Endothelial cell of umbilical vein (primary cell): ENCODE data around the gene BRAP. TPM values are rescaled to one million over a fixed set of nuclear protein-coding genes. Genes with fewer than 3 reads are reported as not detected.

Experiments used
- BruUV-seq: library from RNA; stranded (reverse); fragments of 400-500 nt; replicated peaks from 2 replicates; lab custom pipeline; 2021; lab: Mats Ljungman, UMichigan
- CTCF ChIA-PET: fragments of 300-600, 350-600 bp; sonication (Branson Sonifier 250); formaldehyde crosslinking; loops from one replicate; lab custom pipeline; 2021; ENCODE audit warnings: antibody characterized with exemption, inconsistent platforms; lab: Charles Lee
- POLR2A ChIA-PET: fragments of 300-600, 350-600 bp; sonication (Branson Sonifier 250); formaldehyde crosslinking; loops from one replicate; lab custom pipeline; 2021; ENCODE audit warnings: antibody characterized with exemption, inconsistent platforms; lab: Charles Lee
- DNase-seq: peaks from one replicate; pipeline ENCODE4 v3.0.0-alpha.2; 2011; ENCODE audit warnings: low read depth, low spot score
- FAIRE-seq: peaks from 2 replicates; lab custom pipeline; 2011; peaks lifted over from hg19 to GRCh38; lab: Jason Lieb, UNC
- H2AFZ ChIP-seq: 2 replicates; pipeline ENCODE4 v1.6.0; 2012; ENCODE audit warnings: low read depth, low read length, control low read depth, inconsistent platforms
- H3K27ac ChIP-seq: 2 replicates; pipeline ENCODE4 v1.5.1; 2011; ENCODE audit warnings: low read depth, mild to moderate bottlenecking, control low read depth, low read length, moderate library complexity; ENCODE audit not compliant: insufficient read depth
- H3K27me3 ChIP-seq, 2 experiments: 2 replicates each; pipeline versions ENCODE4 v1.6.0 to v1.6.1; 2011; ENCODE audit warnings: low read length in 2 of 2, mixed read lengths in 1 of 2; ENCODE audit not compliant: control insufficient read depth in 2 of 2, insufficient read depth in 2 of 2
- H3K36me3 ChIP-seq, 2 experiments: 2 replicates in 1 of 2; 3 replicates in 1 of 2; pipeline ENCODE4 v1.5.1; 2011; ENCODE audit warnings: low read length in 2 of 2, mild to moderate bottlenecking in 1 of 2, moderate library complexity in 1 of 2; ENCODE audit not compliant: control insufficient read depth in 2 of 2, insufficient read depth in 2 of 2; ENCODE audit errors: extremely low read depth in 1 of 2
- H3K4me1 ChIP-seq: 3 replicates; pipeline ENCODE4 v1.5.1; 2011; ENCODE audit warnings: mild to moderate bottlenecking, low read length; ENCODE audit not compliant: control insufficient read depth, insufficient read depth; ENCODE audit errors: extremely low read depth
- H3K4me2 ChIP-seq: 2 replicates; pipeline ENCODE4 v1.6.1; 2011; ENCODE audit warnings: low read length, control low read depth, mixed read lengths; ENCODE audit not compliant: insufficient read depth
- H3K4me3 ChIP-seq, 3 experiments: fragments of 200-600 bp in 1 of 3; sonication (generic), shearing (Covaris generic) in 1 of 3; replicated peaks in 1 of 3; 2 replicates each; pipeline ENCODE4 v1.5.1; 2011 to 2016; ENCODE audit warnings: control low read depth in 3 of 3, low read length in 3 of 3, mild to moderate bottlenecking in 2 of 3, inconsistent platforms in 1 of 3, low read depth in 1 of 3, moderate library complexity in 1 of 3; ENCODE audit not compliant: insufficient read depth in 1 of 3
- H3K79me2 ChIP-seq: 2 replicates; pipeline ENCODE4 v1.6.0; 2012; ENCODE audit warnings: low read length, inconsistent platforms; ENCODE audit not compliant: control insufficient read depth, insufficient read depth
- H3K9ac ChIP-seq: replicated peaks from 2 replicates; pipeline ENCODE3; 2011; ENCODE audit warnings: low read length, control low read depth; ENCODE audit not compliant: insufficient read depth; ENCODE audit errors: extremely low read depth
- H3K9me1 ChIP-seq: replicated peaks from 3 replicates; pipeline ENCODE4 v1.6.0; 2011; ENCODE audit warnings: mild to moderate bottlenecking, low read length; ENCODE audit not compliant: control insufficient read depth, insufficient read depth; ENCODE audit errors: extremely low read depth
- H3K9me3 ChIP-seq: replicated peaks from 2 replicates; pipeline ENCODE4 v1.5.1; 2012; ENCODE audit warnings: low read length, inconsistent platforms; ENCODE audit not compliant: control insufficient read depth, insufficient read depth
- H4K20me1 ChIP-seq: replicated peaks from 2 replicates; pipeline ENCODE3; 2011; ENCODE audit warnings: mild to moderate bottlenecking, low read length; ENCODE audit not compliant: control insufficient read depth, insufficient read depth; ENCODE audit errors: extremely low read depth
- EZH2 ChIP-seq: IDR thresholded peaks from 2 replicates; pipeline ENCODE4 v1.6.1; 2012; ENCODE audit warnings: borderline replicate concordance, low read depth, mild to moderate bottlenecking, moderate library complexity, low read length, inconsistent platforms; ENCODE audit not compliant: severe bottlenecking
- FOS ChIP-seq: IDR thresholded peaks from 2 replicates; pipeline ENCODE4 v1.6.1; 2011; ENCODE audit warnings: mild to moderate bottlenecking, low read length, moderate library complexity, borderline replicate concordance; ENCODE audit not compliant: insufficient read depth
- GATA2 ChIP-seq: IDR thresholded peaks from 2 replicates; pipeline ENCODE4 v1.7.0; 2011; ENCODE audit warnings: low read depth, mild to moderate bottlenecking, moderate library complexity, mixed read lengths, low read length; ENCODE audit not compliant: insufficient read length, insufficient read depth
- JUN ChIP-seq: IDR thresholded peaks from 2 replicates; pipeline ENCODE4 v1.6.1; 2011; ENCODE audit warnings: borderline replicate concordance, low read depth; ENCODE audit not compliant: insufficient read length, insufficient read depth
- MYC ChIP-seq: IDR thresholded peaks from one replicate; pipeline ENCODE4 v1.6.1; 2011; ENCODE audit warnings: mild to moderate bottlenecking, low read depth, low read length
- POLR2A ChIP-seq: IDR thresholded peaks from 2 replicates; pipeline ENCODE4 v1.6.1; 2012; ENCODE audit warnings: low read depth, mild to moderate bottlenecking, control low read depth, low read length
- POLR2AphosphoS5 ChIP-seq: IDR thresholded peaks from 2 replicates; pipeline ENCODE4 v1.6.1; 2012; ENCODE audit warnings: low read depth, mild to moderate bottlenecking, control low read depth, low read length, moderate library complexity; ENCODE audit not compliant: insufficient read depth
- dilution Hi-C: fragments of 300-500 bp; cut with MboI; formaldehyde crosslinking; loops from one replicate; pipeline ENCODE4 v1.15.0; 2019; ENCODE audit warnings: low sequenced_read_pairs; ENCODE audit not compliant: extremely low pct_ligation_motif_present
- intact Hi-C: fragments of 100-400 bp; cut with micrococcal nuclease; formaldehyde crosslinking; loops from one replicate; pipeline ENCODE4 v1.10.0; 2022
- polyA plus RNA-seq, 4 experiments: library from polyadenylated mRNA; depleted of rRNA in 3 of 4; stranded (reverse) in 3 of 4; unstranded in 1 of 4; fragments of >200 nt; gene quantifications; 2 replicates each; pipeline versions ENCODE4 v1.2.1 to v1.2.3, GENCODE V29; 2011 to 2012; ENCODE audit warnings: missing spikeins in 1 of 4
- total RNA-seq: library from RNA; stranded (reverse); gene quantifications from 2 replicates; pipeline ENCODE4 v1.2.3, GENCODE V29; 2021
- TF ChIP-seq, protein P1 (sequence below), 2 donors: IDR thresholded peaks; 1 replicate in 1 of 2; 2 replicates in 1 of 2; pipeline ENCODE4 v1.5.1; 2011; ENCODE audit warnings: low read length in 2 of 2, mild to moderate bottlenecking in 2 of 2, moderate library complexity in 2 of 2, control low read depth in 1 of 2, inconsistent platforms in 1 of 2, low read depth in 1 of 2; ENCODE audit not compliant: insufficient read depth in 1 of 2; ENCODE audit errors: extremely low read depth in 1 of 2
- TF ChIP-seq, protein P2 (sequence below): IDR thresholded peaks from 2 replicates; pipeline ENCODE4 v1.6.1; 2011; ENCODE audit not compliant: insufficient read depth, insufficient read length

BRAP gene
- total and polyA plus RNA-seq, 2 donors (not counting 3 experiments of a cell fraction or from before 2014, with no cell fraction given): 14.4 to 16.5 TPM

DNA sequence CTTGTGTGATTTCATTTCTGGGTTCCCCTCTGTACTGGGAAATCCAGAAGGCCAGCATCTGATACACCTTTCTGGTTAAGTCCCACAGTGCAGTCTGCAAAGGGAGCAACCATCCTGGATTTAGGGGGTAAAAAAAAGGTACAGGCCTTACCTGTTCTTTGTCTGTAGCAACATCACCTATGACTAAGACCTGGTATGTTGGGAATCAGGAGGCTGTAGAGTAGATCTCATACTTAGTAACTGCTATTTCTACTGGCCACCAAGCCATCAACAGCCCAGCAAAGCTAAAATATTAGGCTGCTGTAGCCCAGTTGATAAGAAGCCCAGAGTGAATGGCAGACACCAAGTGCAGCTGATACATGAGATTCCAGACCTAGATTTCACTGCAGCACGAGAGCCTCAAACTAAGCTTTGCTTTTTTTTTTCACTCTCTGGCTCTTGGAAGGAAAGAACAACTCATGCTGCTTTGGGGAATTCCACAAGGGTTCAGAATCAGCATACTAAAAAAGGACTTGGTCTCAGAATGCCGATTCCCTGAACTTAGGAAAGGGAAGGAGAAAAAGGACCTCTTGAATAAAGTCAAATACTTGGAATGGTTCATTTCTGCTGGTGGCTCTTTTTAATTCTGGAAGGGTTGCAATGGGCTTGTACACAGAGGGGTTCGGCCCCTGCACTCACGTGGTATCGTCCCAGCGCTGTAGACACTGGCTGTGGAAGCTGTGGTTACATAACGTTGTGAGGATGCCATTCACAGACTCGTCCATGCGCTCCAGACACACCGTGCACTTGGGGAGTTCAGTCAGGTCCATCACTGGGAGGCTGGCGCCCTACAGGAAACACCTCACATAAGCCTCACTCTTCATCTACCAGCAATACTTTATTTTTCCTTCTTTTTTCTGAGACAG is 20.5 kb downstream of the BRAP start:
- ChIA-PET CTCF (interaction anchor here (1.2 to 1.8 kb wide), 2 partner anchors 8 to 11 kb away, joined by 4 to 5 read pairs; no protein-coding TSS in a partner anchor), POLR2A (no interaction called here)
- no peak for TF ChIP-seq POLR2AphosphoS5
- H3K4me2 ChIP-seq: no peak overlapping the region
- no peaks in the 10 kb centered on the region for H3K4me1 ChIP-seq
- intact Hi-C loops: no loop called here
- H3K36me3 ChIP-seq: peaks cover 9 to 15% of the 10 kb centered on the region in 2 experiments
- H3K9ac ChIP-seq: no peak overlapping the region
- H3K9me1 ChIP-seq: no peaks in the 10 kb centered on the region
- H4K20me1 ChIP-seq: no peaks in the 10 kb centered on the region
- DNase-seq: no peak
- H3K27me3 ChIP-seq: no peaks in the 10 kb centered on the region
- H3K4me3 ChIP-seq: no peak overlapping the region
- H3K9me3 ChIP-seq: no peaks in the 10 kb centered on the region
- dilution Hi-C loops: no loop called here
- no peaks in the 10 kb centered on the region for H3K79me2 ChIP-seq
- H3K27ac ChIP-seq: no peak overlapping the region
- no peak overlapping the region for H2AFZ ChIP-seq
- FAIRE-seq: no peak
- BruUV-seq: no TSS peak

DNA sequence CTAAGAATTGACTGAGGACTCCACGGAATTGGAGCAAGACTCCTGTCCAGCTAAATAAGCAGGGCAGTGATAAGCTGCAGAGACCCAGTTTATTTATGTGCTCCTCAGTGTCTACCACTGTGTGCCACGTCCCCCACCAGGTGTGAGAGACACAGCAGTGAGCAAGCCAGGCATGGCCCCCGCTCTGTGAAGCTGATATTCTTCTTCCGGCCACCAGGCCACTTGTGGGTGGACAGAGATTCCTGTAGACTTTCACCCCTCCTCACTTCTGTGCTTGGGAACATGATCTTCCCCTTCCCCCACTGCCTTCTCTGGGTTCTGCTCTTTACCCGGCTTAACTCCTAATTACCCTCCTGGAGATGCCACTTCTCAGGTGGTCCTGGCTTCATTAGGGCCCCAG is 21.3 kb downstream of the BRAP start:
- Histone ChIP-seq H3K36me3 (peaks cover 9 to 15% of the 10 kb centered on the region in 2 experiments), H3K4me1 (no peaks in the 10 kb centered on the region), H3K27ac (no peak overlapping the region), H3K27me3 (no peaks in the 10 kb centered on the region), H3K4me2 (no peak overlapping the region), H3K9me1 (no peaks in the 10 kb centered on the region), H3K9ac (no peak overlapping the region), H2AFZ (no peak overlapping the region), H4K20me1 (no peaks in the 10 kb centered on the region), H3K4me3 (no peak overlapping the region), H3K9me3 (no peaks in the 10 kb centered on the region), H3K79me2 (no peaks in the 10 kb centered on the region)
- ChIA-PET CTCF (interaction anchor here (1.2 to 1.8 kb wide), 2 partner anchors 9 to 10 kb away, joined by 4 to 5 read pairs; no protein-coding TSS in a partner anchor), POLR2A (no interaction called here)
- dilution Hi-C loops (no loop called here), intact Hi-C loops (no loop called here)
- no TSS peak for BruUV-seq
- no peak for FAIRE-seq
- no peak for DNase-seq
- TF ChIP-seq EZH2 (no peak), FOS (no peak), GATA2 (no peak), MYC (no peak), POLR2AphosphoS5 (no peak), JUN (no peak), POLR2A (no peak)
- TF ChIP-seq, protein P1, sequence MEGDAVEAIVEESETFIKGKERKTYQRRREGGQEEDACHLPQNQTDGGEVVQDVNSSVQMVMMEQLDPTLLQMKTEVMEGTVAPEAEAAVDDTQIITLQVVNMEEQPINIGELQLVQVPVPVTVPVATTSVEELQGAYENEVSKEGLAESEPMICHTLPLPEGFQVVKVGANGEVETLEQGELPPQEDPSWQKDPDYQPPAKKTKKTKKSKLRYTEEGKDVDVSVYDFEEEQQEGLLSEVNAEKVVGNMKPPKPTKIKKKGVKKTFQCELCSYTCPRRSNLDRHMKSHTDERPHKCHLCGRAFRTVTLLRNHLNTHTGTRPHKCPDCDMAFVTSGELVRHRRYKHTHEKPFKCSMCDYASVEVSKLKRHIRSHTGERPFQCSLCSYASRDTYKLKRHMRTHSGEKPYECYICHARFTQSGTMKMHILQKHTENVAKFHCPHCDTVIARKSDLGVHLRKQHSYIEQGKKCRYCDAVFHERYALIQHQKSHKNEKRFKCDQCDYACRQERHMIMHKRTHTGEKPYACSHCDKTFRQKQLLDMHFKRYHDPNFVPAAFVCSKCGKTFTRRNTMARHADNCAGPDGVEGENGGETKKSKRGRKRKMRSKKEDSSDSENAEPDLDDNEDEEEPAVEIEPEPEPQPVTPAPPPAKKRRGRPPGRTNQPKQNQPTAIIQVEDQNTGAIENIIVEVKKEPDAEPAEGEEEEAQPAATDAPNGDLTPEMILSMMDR (IDR thresholded peaks at IDR 0.05; ENCODE audit: extremely low read depth in 1 of 2, insufficient read depth in 1 of 2, low read depth in 1 of 2, low read length in 2 of 2): no peak
- TF ChIP-seq, protein P2, sequence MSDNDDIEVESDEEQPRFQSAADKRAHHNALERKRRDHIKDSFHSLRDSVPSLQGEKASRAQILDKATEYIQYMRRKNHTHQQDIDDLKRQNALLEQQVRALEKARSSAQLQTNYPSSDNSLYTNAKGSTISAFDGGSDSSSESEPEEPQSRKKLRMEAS: no peak
